ENCODE data around the gene STK24. TPM values are rescaled to one million over a fixed set of nuclear protein-coding genes. Genes with fewer than 3 reads are reported as not detected.

Gene STK24
- total RNA-seq, 4 donors from 2014 or later = 100 to 133 (median 124) TPM

DNA sequence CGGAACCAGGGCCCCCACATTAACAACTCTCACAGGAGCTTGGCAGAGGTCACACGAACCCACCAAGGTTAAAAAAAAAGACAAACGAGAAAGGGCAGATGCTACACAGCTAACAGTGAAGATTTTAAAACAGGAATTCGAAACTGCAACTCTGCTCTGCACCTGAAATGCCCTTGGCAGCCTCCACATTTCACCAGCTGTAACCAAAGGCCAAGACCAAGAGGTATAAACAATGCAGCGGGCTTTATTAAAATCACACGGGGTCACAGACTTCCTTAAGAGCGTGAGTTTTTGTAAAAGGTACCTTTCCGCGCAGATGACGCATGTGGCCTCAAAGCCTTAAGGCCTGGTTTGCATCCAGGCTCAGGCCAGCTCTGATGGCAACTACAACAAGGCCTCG, 88.2 kb downstream of the STK24 start:
- TF ChIP-seq, protein P1, sequence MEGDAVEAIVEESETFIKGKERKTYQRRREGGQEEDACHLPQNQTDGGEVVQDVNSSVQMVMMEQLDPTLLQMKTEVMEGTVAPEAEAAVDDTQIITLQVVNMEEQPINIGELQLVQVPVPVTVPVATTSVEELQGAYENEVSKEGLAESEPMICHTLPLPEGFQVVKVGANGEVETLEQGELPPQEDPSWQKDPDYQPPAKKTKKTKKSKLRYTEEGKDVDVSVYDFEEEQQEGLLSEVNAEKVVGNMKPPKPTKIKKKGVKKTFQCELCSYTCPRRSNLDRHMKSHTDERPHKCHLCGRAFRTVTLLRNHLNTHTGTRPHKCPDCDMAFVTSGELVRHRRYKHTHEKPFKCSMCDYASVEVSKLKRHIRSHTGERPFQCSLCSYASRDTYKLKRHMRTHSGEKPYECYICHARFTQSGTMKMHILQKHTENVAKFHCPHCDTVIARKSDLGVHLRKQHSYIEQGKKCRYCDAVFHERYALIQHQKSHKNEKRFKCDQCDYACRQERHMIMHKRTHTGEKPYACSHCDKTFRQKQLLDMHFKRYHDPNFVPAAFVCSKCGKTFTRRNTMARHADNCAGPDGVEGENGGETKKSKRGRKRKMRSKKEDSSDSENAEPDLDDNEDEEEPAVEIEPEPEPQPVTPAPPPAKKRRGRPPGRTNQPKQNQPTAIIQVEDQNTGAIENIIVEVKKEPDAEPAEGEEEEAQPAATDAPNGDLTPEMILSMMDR (IDR thresholded peaks at IDR 0.05; ENCODE audit: low read depth) = no peak

DNA sequence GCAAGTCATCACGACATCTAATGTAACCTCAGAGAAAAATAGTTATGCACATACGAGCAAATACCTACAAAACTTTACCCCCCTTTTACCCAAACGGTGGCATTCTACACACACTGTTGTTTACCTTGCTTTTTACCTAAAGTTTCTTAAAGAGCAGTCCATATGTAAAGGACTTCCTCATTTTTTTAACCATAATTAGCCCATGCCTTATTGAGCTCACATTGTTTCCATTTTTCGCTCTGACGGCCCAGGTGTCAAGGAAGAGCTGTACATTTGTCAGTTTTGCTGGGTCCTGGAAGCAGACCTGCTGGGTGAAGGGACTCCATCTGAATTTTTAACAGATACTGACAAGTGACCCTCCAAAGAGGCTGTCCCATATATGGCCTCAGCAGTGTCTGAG, 89.4 kb downstream of the STK24 start:
- TF ChIP-seq, protein P1 (IDR thresholded peaks at IDR 0.05; ENCODE audit: low read depth) = no peak

DNA sequence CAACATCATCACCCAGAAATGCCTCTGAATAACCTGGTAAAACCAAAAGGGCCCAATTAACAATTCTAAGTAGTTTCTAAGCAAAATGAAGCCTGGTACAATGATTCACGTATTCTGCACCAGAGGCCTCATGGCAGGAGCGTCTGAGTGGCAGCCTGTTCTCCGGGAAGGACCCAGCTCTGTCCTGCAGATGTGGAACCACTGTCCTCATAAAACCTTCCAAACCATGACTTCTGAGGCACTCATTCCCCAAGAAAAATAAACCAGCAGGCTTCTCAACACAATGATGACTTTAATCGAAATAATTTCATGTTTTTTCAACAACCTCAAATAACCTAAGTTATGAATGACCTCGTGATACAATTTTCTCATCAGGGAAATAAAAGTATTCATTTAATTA, 89.9 kb downstream of the STK24 start:
- TF ChIP-seq, protein P1 (IDR thresholded peaks at IDR 0.05; ENCODE audit: low read depth) = no peak

DNA sequence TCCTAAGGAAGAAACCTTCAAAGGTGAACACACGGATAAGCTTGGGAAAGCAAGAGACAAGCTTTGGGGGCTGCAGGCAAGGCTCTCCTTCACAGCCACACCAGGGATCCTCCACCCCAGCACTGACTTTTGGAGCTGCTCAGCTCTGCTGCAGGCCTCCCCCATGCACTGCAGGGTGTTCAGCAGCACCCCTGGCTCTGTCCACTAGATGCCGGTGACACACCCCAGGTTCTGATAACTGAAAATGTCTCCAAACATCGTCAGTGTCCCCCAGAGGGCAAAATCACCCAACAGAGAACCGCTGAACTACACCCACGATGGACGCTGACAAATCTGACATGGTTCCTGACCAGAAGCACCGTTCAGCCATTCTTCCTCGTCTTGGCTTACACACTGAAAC, 90.5 kb downstream of the STK24 start:
- TF ChIP-seq, protein P1 (IDR thresholded peaks at IDR 0.05; ENCODE audit: low read depth) = no peak

DNA sequence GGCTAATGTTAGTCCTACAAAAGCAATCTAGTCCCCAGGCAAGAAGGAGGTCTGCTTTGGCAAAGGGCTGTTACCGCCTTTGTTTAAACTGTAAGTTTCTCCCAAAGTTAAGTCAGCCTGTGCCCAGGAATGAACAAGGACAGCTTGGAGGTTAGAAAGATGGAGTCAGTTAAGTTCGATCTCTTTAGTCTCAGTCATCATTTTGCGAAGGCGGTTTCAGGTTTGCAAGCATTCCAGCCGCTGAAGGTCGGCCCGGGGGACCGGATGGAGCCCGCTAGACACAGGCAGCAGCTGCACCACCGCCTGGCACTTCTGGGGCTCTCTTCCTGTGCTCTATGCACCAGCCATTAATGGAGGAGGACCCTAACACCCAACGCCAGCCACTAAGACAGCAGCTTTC, 91.3 kb downstream of the STK24 start:
- TF ChIP-seq, protein P1 (IDR thresholded peaks at IDR 0.05; ENCODE audit: low read depth) = no peak

DNA sequence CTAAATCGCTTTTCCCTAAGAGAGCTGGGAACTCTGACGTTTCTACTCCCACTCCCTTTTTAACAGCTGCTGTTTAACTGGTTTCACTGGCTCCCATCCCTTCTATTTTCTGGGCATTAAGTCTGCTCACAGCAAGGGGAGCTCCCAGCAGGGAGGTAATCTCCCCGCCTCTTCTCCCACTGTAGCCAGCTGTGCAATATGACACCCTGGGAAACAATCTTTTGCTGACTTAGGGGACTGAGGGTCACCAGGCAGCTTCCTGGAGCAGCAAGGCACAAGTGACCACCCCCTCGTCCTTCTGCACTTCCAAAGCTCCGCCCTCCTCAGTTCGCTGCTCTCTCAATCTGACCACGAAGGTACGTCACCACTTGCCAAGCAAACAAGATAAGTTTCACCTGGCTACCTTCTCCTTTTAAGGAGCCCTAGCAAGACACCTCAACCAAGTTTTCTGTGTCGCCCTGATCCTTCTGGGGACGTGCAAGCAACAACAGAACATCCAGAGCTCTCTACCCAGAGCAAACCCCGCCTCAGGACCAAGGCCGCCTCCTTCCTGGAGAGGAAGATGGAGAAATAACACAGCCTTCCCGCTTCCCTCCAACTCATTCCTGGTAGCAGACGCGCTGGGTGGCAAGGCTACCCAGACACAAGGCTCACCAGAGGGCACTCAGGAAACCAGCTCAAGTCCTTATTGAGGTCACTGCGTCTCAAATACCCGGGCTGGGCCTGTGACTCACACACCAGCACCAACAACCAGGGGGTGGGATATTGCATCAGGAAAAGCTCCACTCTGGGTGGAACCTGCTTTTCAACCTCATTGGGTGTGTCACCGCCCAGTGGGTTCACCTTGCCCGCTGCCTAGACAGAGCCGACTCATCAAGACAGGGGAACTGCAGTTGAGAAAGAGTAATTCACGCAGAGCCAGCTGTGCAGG, 92.4 kb downstream of the STK24 start:
- TF ChIP-seq, protein P1 (IDR thresholded peaks at IDR 0.05; ENCODE audit: low read depth) = no peak

DNA sequence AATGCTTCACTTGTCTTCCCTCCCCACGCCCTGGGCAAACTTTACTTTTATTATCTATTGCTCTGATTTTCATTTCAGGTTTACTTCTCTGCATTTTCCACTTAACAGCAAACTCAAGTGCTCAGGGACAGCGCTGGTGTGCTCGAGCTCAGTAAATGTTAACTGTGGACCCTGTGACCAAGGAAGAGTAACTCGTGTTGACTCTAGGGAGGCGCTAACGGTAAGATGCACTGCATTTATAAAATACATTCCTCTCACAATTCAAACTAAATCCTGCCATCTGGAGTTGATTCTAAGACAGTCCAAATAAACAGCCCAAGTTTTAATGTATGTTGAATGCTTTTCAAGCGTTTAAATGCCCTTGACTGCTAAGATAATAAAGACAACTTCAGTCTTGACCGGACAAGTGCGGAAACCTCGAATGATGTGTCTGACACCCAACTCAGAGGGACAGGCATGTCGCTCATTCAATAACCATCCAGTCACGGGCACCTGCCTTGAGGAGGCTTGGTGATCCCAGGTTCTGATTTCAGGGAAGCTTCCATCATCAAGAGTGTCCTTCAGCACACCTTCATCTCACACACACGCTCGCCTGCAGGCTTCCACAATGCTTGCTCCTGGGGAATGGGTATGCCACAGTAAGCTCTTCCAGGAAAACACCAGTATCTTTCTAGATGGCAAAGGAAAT, 93.2 kb downstream of the STK24 start:
- TF ChIP-seq, protein P1 (IDR thresholded peaks at IDR 0.05; ENCODE audit: low read depth) = no peak

Data from subcutaneous adipose tissue (tissue), 4 donors.